GM12878 (cell line): ENCODE data around the gene DIS3L2. TPM values are rescaled to one million over a fixed set of nuclear protein-coding genes. Genes with fewer than 3 reads are reported as not detected.

ENCODE experiments used
- ATAC-seq: fragments of 200-7000 bp; cut with Tn5 transposase; 3 replicates; pipeline ENCODE4 v1.9.1; 2020; ENCODE audit warnings: mild to moderate bottlenecking, moderate library complexity
- BruUV-seq: library from RNA; stranded (reverse); fragments of 400-500 nt; replicated peaks from 2 replicates; lab custom pipeline; 2021; lab: Mats Ljungman, UMichigan
- CTCF ChIA-PET: fragments of 300-600 bp; sonication (Branson Sonifier 250); formaldehyde crosslinking; extraction: SDS; loops from one replicate; lab custom pipeline; 2021; ENCODE audit warnings: inconsistent platforms; lab: Yijun Ruan, JAX
- POLR2A ChIA-PET: fragments of 350-600 bp; formaldehyde crosslinking; extraction: SDS; loops from one replicate; lab custom pipeline; 2021; ENCODE audit warnings: inconsistent platforms; lab: Charles Lee
- RAD21 ChIA-PET: fragments of 300-600 bp; sonication (Branson Sonifier 250); formaldehyde crosslinking; loops from one replicate; lab custom pipeline; 2023; ENCODE audit warnings: antibody characterized with exemption; ENCODE audit not compliant: unreplicated experiment; lab: Charles Lee
- SMC1A ChIA-PET: fragments of 300-600 bp; sonication (Branson Sonifier 250); formaldehyde crosslinking; loops from one replicate; lab custom pipeline; 2023; ENCODE audit not compliant: unreplicated experiment, uncharacterized antibody; lab: Charles Lee
- DNase-seq: peaks from one replicate; pipeline ENCODE4 v3.0.0-alpha.2; 2011; ENCODE audit warnings: low read depth, low spot score
- FAIRE-seq: peaks from 3 replicates; lab custom pipeline; 2011; peaks lifted over from hg19 to GRCh38; lab: Jason Lieb, UNC
- H2AFZ ChIP-seq: 2 replicates; pipeline ENCODE4 v1.6.0; 2011; ENCODE audit warnings: low read depth, low read length, control low read depth; ENCODE audit not compliant: control insufficient read depth
- H3K27ac ChIP-seq: 2 replicates; pipeline ENCODE4 v1.5.1; 2011; ENCODE audit warnings: control low read depth; ENCODE audit not compliant: control insufficient read depth, insufficient read depth
- H3K27me3 ChIP-seq, 2 experiments: replicated peaks in 1 of 2; 2 replicates each; pipeline versions ENCODE4 v1.6.0 to v1.6.1; 2011; ENCODE audit warnings: low read length in 1 of 2; ENCODE audit not compliant: control insufficient read depth in 2 of 2, insufficient read depth in 2 of 2
- H3K36me3 ChIP-seq, 2 experiments: 2 replicates each; pipeline ENCODE4 v1.5.1; 2011; ENCODE audit warnings: low read length in 1 of 2; ENCODE audit not compliant: control insufficient read depth in 2 of 2, insufficient read depth in 2 of 2
- H3K4me1 ChIP-seq: 2 replicates; pipeline ENCODE4 v1.6.1; 2011; ENCODE audit warnings: mild to moderate bottlenecking, low read length, moderate library complexity, mixed read lengths; ENCODE audit not compliant: control insufficient read depth, insufficient read depth
- H3K4me2 ChIP-seq: 2 replicates; pipeline ENCODE4 v1.6.0; 2011; ENCODE audit warnings: control low read depth; ENCODE audit not compliant: control insufficient read depth, insufficient read depth
- H3K4me3 ChIP-seq: fragments of 200-600 bp; sonication (generic); 2 replicates; pipeline ENCODE4 v1.5.1; 2016
- H3K79me2 ChIP-seq: 2 replicates; pipeline ENCODE4 v1.6.0; 2011; ENCODE audit warnings: low read length; ENCODE audit not compliant: control insufficient read depth, insufficient read depth
- H3K9ac ChIP-seq: 2 replicates; pipeline ENCODE4 v1.8.0; 2011; ENCODE audit warnings: low read length, control low read depth, mixed read lengths; ENCODE audit not compliant: control insufficient read depth, insufficient read depth
- H3K9me3 ChIP-seq: replicated peaks from 3 replicates; pipeline ENCODE4 v1.5.1; 2011; ENCODE audit warnings: mild to moderate bottlenecking, low read length; ENCODE audit not compliant: control insufficient read depth, insufficient read depth
- H4K20me1 ChIP-seq: 2 replicates; pipeline ENCODE4 v1.6.0; 2011; ENCODE audit not compliant: control insufficient read depth, insufficient read depth
- BHLHE40 ChIP-seq, 2 experiments: fragments of 450-650 bp in 1 of 2; IDR thresholded peaks; 2 replicates each; pipeline ENCODE4 v1.6.1; 2011 to 2017; ENCODE audit warnings: low read depth in 2 of 2, borderline replicate concordance in 1 of 2, improper control_type of control experiment in 1 of 2, low read length in 1 of 2, mild to moderate bottlenecking in 1 of 2
- CTCF ChIP-seq, 3 experiments: IDR thresholded peaks in 2 of 3; conservative IDR thresholded peaks in 1 of 3; 2 replicates each; pipeline ENCODE4 v1.5.1; 2011; ENCODE audit warnings: low read depth in 3 of 3, low read length in 3 of 3, mild to moderate bottlenecking in 3 of 3, control low read depth in 2 of 3, moderate library complexity in 2 of 3, inconsistent platforms in 1 of 3, mixed read lengths in 1 of 3; ENCODE audit not compliant: control insufficient read depth in 2 of 3, insufficient read depth in 1 of 3; ENCODE audit errors: extremely low read depth in 1 of 3
- HDAC6 ChIP-seq: fragments of 200-600 bp; sonication (generic); IDR thresholded peaks from one replicate; pipeline ENCODE4 v1.8.0; 2017; ENCODE audit warnings: antibody characterized with exemption; ENCODE audit not compliant: unreplicated experiment
- HDGF ChIP-seq: fragments of 450-650 bp; IDR thresholded peaks from 2 replicates; pipeline ENCODE4 v1.6.1; 2016; ENCODE audit warnings: antibody characterized with exemption
- RAD21 ChIP-seq: IDR thresholded peaks from 2 replicates; pipeline ENCODE4 v1.6.1; 2011; ENCODE audit warnings: mild to moderate bottlenecking, low read depth, low read length, moderate library complexity; ENCODE audit not compliant: insufficient read depth
- SMARCA5 ChIP-seq: fragments of 450-650 bp; IDR thresholded peaks from 2 replicates; pipeline ENCODE4 v1.6.1; 2017; ENCODE audit warnings: mild to moderate bottlenecking
- SREBF2 ChIP-seq: IDR thresholded peaks from 2 replicates; pipeline ENCODE4 v1.6.1; 2012; ENCODE audit warnings: mild to moderate bottlenecking, low read length
- ZNF687 ChIP-seq: fragments of 450-650 bp; IDR thresholded peaks from 2 replicates; pipeline ENCODE4 v1.6.1; 2017; ENCODE audit warnings: mild to moderate bottlenecking, moderate library complexity
- WGBS: methylation state at CpG from one replicate; pipeline ENCODE4 v1.1.6; 2016; ENCODE audit warnings: low lambda C conversion rate; ENCODE audit not compliant: insufficient replicate concordance, insufficient coverage; ENCODE audit errors: missing lambda C conversion rate; 5-methylcytosine and 5-hydroxymethylcytosine counted together
- in situ Hi-C: fragments of 300-500 bp; cut with MboI; formaldehyde crosslinking; loops from 9 replicates; pipeline ENCODE4 v1.14.3; 2018; ENCODE audit warnings: mixed read lengths
- intact Hi-C: fragments of 100-400 bp; cut with micrococcal nuclease; formaldehyde crosslinking; loops from one replicate; pipeline ENCODE4 v1.14.2; 2022; ENCODE audit not compliant: unreplicated experiment
- polyA plus RNA-seq, 11 experiments: library from polyadenylated mRNA; depleted of rRNA in 4 of 11; unstranded in 6 of 11; stranded (reverse) in 5 of 11; fragments of >200 nt; fragmentation: Nextera tagmentation in 4 of 11; fragmentation: Illumina TruSeq in 1 of 11; extraction: Ambion mirVana in 4 of 11; extraction: Trizol in 1 of 11; gene quantifications; 1 replicate in 1 of 11; 2 replicates in 10 of 11; pipeline versions ENCODE4 v1.2.1 to v1.2.3, GENCODE V29; 2011 to 2016; ENCODE audit warnings: inconsistent platforms in 2 of 11, missing spikeins in 2 of 11, low read depth in 1 of 11
- total RNA-seq, 4 experiments: library from RNA; depleted of rRNA in 3 of 4; stranded (reverse); fragments of >200 nt in 3 of 4; fragmentation: Illumina TruSeq in 1 of 4; extraction: Trizol in 1 of 4; gene quantifications; 2 replicates each; pipeline versions ENCODE4 v1.2.1 to v1.2.3, GENCODE V29; 2013 to 2021

Gene DIS3L2
- total and polyA plus RNA-seq, 10 of the 15 experiments (the other 5 are each of a cell fraction or from before 2014, with no cell fraction given), result 3.5 to 27.1 (median 16.0) TPM

GRCh38 chr2:231926761-231927565 is 34.5 kb upstream of the DIS3L2 start:
- Histone ChIP-seq H2AFZ (no peak overlapping the region; the same call in 1 of the 2 replicates), H4K20me1 (no peaks in the 10 kb centered on the region), H3K79me2 (no peaks in the 10 kb centered on the region), H3K4me3 (peak overlapping the region; percentile 74; the same call in 1 of the 2 replicates), H3K4me2 (peak overlapping the region; percentile 98), H3K36me3 (no peaks in the 10 kb centered on the region), H3K9me3 (no peaks in the 10 kb centered on the region), H3K9ac (no peak overlapping the region), H3K27me3 (peaks cover 6 to 13% of the 10 kb centered on the region in 2 experiments; a peak in 3 of 4 replicates), H3K4me1 (peaks cover 13% of the 10 kb centered on the region), H3K27ac (no peak overlapping the region)
- no peak for FAIRE-seq
- ChIA-PET CTCF (interaction anchor here (0.7 to 1.5 kb wide), 3 partner anchors 10 to 213 kb away, joined by 3 to 5 read pairs (median 3); no protein-coding TSS in a partner anchor), POLR2A (no interaction called here), SMC1A (no interaction called here), RAD21 (no interaction called here)
- intact Hi-C loops (loop anchor here (5.0 to 10.0 kb wide), 2 partner anchors 368 to 515 kb away; no protein-coding TSS in a partner anchor), in situ Hi-C loops (no loop called here)
- TF ChIP-seq SREBF2 (no peak), RAD21 (peak; percentile 30; the same call in 1 of the 2 replicates), SMARCA5 (no peak), CTCF (IDR thresholded peaks at IDR 0.05 in 2 of 3, conservative IDR thresholded peaks at IDR 0.05 in 1 of 3; ENCODE audit: control insufficient read depth in 2 of 3, extremely low read depth in 1 of 3, insufficient read depth in 1 of 3, low read depth in 3 of 3, low read length in 3 of 3) (peak; percentile 5 to 23 (median 16); a peak in 2 of 6 replicates), ZNF687 (no peak), BHLHE40 (IDR thresholded peaks at IDR 0.05; ENCODE audit: borderline replicate concordance in 1 of 2, low read depth in 2 of 2, low read length in 1 of 2) (no peak), HDGF (no peak), HDAC6 (peak; percentile 73)
- no TSS peak for BruUV-seq
- peak; percentile 6; the same call in 2 of the 3 replicates for ATAC-seq
- 19% methylated on average over 48 of the region's 51 CpGs for WGBS
- DNase-seq, result no peak
